Tibial nerve (tissue), 3 donors: ENCODE measurements around the gene SORCS3.
A peak's percentile ranks its signal among the peaks of the same experiment; 100 is the strongest.

ENCODE experiments used
- POLR2A ChIP-seq, 2 donors: fragments of 450-650 bp; IDR thresholded peaks; one replicate each; pipeline ENCODE4 v1.6.1; 2017; ENCODE audit warnings: antibody characterized with exemption in 2 of 2, mild to moderate bottlenecking in 2 of 2, moderate library complexity in 2 of 2
- TF ChIP-seq, protein P1 (sequence below), 5 experiments: fragments of 200-600 bp in 3 of 5; fragments of 450-650 bp in 2 of 5; sonication (generic) in 3 of 5; IDR thresholded peaks; one replicate each; pipeline ENCODE4 v1.5.1; 2016 to 2019; ENCODE audit warnings: antibody characterized with exemption in 5 of 5, mild to moderate bottlenecking in 3 of 5, moderate library complexity in 2 of 5

DNA sequence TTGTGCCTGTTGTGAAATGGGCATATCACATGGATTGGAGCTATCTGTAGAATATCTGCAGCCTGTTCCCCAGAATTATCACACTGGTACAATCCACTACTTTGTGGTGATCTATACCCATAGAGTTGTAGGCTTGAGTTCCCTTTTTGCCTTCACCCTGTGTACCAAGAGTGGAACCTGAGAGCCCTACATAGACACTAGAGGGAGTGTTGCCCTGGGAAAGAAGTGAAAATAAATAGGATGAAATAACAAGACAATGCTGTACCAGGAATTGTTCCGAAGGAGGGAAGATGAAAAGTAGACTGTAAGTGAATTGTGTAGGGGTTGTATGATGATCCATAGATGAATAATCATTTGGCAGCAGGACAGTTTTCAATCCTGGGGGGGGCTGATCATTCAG, 9.0 kb downstream of the SORCS3 start:
- TF ChIP-seq, protein P1, sequence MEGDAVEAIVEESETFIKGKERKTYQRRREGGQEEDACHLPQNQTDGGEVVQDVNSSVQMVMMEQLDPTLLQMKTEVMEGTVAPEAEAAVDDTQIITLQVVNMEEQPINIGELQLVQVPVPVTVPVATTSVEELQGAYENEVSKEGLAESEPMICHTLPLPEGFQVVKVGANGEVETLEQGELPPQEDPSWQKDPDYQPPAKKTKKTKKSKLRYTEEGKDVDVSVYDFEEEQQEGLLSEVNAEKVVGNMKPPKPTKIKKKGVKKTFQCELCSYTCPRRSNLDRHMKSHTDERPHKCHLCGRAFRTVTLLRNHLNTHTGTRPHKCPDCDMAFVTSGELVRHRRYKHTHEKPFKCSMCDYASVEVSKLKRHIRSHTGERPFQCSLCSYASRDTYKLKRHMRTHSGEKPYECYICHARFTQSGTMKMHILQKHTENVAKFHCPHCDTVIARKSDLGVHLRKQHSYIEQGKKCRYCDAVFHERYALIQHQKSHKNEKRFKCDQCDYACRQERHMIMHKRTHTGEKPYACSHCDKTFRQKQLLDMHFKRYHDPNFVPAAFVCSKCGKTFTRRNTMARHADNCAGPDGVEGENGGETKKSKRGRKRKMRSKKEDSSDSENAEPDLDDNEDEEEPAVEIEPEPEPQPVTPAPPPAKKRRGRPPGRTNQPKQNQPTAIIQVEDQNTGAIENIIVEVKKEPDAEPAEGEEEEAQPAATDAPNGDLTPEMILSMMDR (IDR thresholded peaks at IDR 0.05), result peak in 1 of 5 experiments; percentile 11
- TF ChIP-seq POLR2A (IDR thresholded peaks at IDR 0.05), result no peak
